Right ventricle myocardium superior (tissue), 1 donor: ENCODE results near the gene HLA-DRA. TPM values are rescaled to one million over a fixed set of nuclear protein-coding genes. Genes with fewer than 3 reads are reported as not detected.
"Not testable (repeated sequence)": the region's sequence is repeated elsewhere in the genome, so short reads cannot be mapped to it uniquely, and the experiment has no call there.

Source experiments
- ATAC-seq: fragments of 200-7000 bp; cut with Tn5 transposase; one replicate; pipeline ENCODE4 v1.9.1; 2020; ENCODE audit warnings: mild to moderate bottlenecking; ENCODE audit not compliant: poor library complexity
- DNase-seq: peaks from one replicate; pipeline ENCODE4 v3.0.0-alpha.2; 2020
- intact Hi-C: fragments of 100-400 bp; cut with DNase I; formaldehyde crosslinking; loops from one replicate; pipeline ENCODE4 v1.11.2; 2022
- total RNA-seq: library from RNA; stranded (reverse); fragmentation: NEBNext Ultra II Directional; extraction: Animal tissue kit (Norgen Biotek cat#: 25700); gene quantifications from one replicate; pipeline ENCODE4 v1.2.1, GENCODE V29; 2021
- donor health status: DM: no; HTN: yes; CAD: no; lungs with severe emphysema.

Gene HLA-DRA
- total RNA-seq, 1 donor from 2014 or later = 82.4 TPM

DNA sequence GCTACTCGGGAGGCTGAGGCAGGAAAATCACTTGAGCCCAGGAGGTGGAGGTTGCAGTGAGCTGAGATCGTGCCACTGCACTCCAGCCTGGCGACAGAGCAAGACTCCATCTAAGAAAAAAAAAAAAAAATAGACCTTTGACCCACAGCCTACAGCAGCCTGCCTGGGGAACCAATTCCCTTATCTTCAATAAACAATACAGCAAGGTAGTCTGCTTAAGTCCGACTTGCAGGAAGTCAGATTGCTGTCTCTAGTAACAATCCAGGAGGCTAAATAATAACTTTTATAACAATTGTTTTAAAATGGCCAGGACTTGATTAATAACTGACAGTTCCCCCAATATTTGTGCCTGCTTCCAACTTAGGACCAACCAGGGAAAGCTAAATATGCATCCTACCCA is 13.3 kb upstream of the HLA-DRA start:
- ATAC-seq = no peak
- no peak for DNase-seq
- intact Hi-C loops = no loop called here

DNA sequence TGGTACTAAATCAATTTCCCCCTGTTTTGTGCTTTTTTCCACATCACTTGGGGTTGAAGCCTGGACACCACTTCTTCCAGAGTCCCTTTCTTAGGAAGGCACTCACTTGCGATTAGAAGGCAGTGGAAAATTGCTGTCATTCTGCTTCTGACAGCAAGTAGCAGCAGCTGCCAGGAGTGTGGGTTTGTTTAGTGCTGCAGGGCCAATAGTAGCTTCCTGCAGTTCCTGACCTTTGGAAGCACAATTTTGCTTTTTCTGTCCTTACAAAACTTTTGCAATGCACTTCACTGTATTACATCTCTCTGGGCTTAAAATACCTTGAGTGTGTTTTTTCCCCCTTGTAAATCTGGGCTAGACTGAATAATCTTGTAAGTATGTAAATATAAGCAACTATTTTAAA is 12.5 kb upstream of the HLA-DRA start:
- no peak for ATAC-seq
- intact Hi-C loops = no loop called here

GRCh38 chr6:32427934-32428474 is 11.7 kb upstream of the HLA-DRA start:
- DNase-seq (no peak), ATAC-seq (no peak)
- intact Hi-C loops = no loop called here

More for the DNA sequence above, 12.5 kb upstream of the HLA-DRA start:
- no peak for DNase-seq

DNA sequence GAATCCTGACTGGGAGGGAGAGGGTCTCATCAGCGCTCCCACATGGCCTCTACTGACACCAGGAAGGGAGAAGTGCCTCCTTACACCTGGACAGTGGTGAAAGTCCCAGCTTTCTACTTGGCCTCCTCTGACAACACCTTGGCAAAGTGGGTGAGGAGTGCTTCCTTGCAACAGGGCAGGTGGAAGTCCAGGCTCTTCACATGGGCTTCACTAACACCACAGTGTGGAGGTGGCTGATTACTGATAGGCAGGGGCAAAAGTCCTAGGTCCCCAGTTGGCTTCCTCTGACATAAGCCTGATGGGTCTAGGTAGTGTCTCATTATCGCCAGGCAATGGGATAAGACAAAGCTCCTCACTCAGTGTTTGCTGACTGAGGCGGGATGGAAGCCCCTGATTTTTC is 9.5 kb upstream of the HLA-DRA start:
- intact Hi-C loops = loop anchor here (2.0 kb wide), 1 partner anchor 277 kb away; no protein-coding TSS in a partner anchor
- no peak for ATAC-seq

DNA sequence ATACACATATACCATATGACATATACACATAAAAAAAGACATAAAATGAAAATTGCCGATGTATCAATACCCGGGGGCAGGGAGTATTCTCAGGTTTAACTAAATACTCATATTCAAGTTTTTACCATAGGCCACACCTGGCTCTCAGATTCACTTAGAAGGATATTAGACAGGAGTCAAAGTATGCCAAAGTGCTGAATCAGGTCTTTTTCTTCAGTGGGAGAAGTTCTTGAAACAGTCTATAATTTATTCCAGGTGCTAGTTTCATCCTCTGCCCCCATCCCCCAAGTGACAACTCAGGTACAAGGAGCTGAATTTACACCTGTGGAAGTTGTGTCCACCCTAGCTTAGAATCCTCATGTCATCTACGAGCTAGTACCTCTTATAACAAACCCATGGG is 8.5 kb upstream of the HLA-DRA start:
- ATAC-seq = no peak
- no peak for DNase-seq
- intact Hi-C loops = loop anchor here (2.0 kb wide), 1 partner anchor 276 kb away; no protein-coding TSS in a partner anchor

More for the DNA sequence above, 9.5 kb upstream of the HLA-DRA start:
- no peak for DNase-seq

DNA sequence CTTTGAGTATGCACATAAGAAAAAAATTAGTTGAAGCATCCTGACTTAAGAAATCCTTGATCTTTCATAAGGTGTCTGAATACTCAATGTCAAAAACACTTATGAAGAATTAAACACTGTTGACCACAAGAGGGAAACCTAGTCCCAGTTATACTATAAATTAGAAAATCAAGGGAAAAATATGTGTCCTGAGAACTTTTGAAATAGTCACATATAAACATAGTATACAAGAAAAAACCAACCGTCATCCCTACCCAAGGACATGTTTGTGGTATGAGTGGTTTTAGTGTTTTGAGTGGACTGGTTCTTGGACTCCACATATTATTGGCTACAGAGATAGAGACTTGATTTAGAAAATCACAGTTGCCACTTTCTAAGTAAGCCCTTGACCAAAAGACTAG is 7.6 kb upstream of the HLA-DRA start:
- ATAC-seq (no peak), DNase-seq (no peak)
- intact Hi-C loops = no loop called here

DNA sequence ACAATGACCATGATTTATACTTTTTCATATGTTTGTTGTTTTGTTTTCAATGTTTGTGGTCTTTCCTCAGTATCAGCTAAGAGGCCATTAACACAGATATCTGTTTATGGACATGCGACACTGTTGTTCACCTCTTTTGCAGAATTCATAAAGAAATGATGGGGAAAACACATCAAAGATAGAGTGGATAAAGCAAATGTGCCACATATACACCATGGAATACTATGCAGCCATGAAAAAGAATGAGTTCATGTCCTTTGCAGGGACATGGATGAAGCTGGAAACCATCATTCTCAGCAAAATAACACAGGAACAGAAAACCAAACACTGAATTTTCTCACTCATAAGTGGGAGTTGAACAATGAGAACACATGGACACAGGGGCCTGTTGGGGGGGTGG is 5.7 kb upstream of the HLA-DRA start:
- intact Hi-C loops, ATAC-seq, DNase-seq: not testable (repeated sequence)

GRCh38 chr6:32436186-32436585 is 3.5 kb upstream of the HLA-DRA start:
- intact Hi-C loops = no loop called here
- DNase-seq (no peak), ATAC-seq (no peak)

DNA sequence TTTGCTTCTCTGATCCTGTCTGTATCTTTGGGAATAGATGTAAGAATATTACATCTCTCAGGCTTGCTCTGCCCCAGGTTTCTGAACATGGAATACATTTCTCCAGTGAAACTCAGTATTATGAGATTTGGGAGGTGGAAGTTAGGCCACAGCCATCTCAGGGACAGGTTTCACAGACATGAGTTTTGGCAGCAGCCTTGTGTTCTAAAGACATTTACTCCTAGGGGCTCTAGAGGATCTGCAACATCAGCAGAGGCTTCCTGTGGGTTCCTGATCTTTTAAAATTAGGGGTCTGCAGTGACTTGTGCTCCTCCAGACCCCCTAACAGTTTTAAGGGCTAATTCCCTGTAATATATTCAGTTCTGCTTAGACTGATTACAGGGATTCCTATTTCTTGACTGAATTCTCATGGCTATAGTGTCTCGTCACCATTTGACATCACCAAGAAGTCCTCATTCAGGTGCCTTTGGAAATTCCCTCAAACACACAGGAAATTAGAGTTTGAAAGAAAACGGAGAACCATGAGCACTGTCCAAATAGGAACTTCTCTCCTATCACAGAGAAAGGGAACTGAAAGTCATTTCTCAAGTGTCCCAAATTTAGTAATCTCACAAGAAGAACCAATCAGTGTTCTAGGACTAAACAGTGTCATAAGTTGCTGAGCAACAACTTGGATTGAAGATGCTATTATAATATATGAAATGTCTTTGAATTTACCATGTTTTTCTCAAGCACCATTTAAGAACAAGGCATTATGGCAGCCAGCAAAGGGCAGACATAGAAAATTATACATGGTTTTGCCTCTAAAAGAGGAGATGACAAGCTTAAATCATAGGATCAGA is 2.5 kb upstream of the HLA-DRA start:
- ATAC-seq (peak; percentile 53), DNase-seq (no peak)
- intact Hi-C loops = no loop called here

DNA sequence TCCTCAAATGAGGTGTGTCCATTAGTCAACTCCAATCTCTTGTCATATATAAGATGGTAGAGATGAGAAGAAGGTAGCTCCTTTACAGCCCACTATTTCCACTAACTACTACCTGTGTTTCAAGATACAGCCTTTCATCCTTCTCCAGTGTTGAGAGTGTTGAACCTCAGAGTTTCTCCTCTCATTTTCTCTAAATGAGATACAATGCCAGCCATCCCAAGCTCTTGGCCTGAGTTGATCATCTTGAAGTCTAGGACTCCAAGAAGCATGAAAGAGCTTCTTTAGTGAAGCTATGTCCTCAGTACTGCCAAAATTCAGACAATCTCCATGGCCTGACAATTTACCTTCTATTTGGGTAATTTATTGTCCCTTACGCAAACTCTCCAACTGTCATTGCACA is 548 bp upstream of the HLA-DRA start:
- DNase-seq = no peak
- intact Hi-C loops = no loop called here
- ATAC-seq = no peak

DNA sequence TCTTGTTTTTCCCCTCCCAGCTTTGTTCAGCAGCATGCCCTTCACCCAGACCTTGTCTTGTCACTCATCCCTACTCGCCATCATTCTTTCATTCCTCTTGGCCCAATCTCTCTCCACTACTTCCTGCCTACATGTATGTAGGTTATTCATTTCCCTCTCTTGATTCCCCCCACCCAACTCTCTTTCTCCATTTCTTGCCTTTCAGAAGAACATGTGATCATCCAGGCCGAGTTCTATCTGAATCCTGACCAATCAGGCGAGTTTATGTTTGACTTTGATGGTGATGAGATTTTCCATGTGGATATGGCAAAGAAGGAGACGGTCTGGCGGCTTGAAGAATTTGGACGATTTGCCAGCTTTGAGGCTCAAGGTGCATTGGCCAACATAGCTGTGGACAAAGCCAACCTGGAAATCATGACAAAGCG is 2.6 kb downstream of the HLA-DRA start:
- intact Hi-C loops = no loop called here
- no peak for DNase-seq
- ATAC-seq = no peak

GRCh38 chr6:32442977-32443552 is 3.4 kb downstream of the HLA-DRA start:
- intact Hi-C loops = no loop called here
- DNase-seq (no peak), ATAC-seq (no peak)

DNA sequence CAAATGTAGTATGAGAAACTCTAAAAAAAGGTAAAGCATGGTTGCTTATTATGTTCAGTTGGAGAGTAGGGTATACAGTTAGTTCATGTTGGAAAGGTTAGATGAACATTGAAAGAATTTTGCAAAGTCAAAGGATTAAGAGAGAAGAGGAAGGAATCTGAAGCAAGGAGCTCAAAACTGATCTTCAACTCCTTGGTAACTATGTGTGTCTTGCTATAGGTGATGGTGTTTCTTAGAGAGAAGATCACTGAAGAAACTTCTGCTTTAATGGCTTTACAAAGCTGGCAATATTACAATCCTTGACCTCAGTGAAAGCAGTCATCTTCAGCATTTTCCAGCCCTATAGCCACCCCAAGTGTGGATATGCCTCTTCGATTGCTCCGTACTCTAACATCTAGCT is 4.7 kb downstream of the HLA-DRA start:
- no peak for ATAC-seq
- intact Hi-C loops = no loop called here

DNA sequence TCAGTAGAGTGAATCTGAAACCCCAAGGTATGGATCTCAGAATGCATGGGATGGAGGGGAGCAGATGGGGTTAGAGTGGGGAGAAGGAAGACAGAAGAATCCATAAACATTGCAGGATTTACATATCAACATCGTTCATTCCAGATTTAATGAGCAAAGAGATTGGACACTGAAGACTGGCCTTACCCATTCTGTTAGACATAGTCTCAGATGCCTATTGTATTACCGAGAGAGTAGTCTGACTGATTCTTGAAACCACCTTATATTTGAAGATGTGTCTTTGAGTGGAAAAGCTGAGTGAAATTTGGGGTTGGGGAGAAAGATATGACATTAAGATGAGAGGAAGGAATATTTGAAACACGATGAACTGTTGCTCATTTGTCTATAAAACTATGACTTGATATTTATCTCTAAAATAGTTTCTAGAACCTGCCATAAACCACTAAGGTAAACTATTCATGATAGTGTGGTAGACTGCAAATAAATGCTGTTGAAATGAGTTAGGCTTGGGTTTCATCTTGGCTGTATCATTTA is 5.7 kb downstream of the HLA-DRA start:
- DNase-seq = no peak
- no peak for ATAC-seq
- intact Hi-C loops = no loop called here

More for the DNA sequence above, 4.7 kb downstream of the HLA-DRA start:
- no peak for DNase-seq

DNA sequence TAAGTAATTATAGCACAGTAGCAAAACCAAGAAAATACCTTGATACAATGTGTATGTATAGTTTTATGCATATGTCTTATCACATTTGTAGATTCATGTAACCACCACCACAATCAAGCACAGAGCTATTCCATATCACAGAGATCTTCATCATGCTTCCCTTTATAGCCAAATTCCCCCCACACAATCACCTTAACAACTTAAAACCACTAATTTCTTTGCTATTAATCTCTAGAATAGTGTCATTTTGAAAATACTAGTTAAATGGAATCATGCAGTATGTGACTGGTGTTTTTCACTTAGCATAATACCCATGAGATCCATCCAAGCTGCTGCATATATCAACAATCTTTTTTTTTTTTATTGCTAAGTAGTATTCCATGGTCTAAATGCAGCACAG is 8.2 kb downstream of the HLA-DRA start:
- intact Hi-C loops = no loop called here
- no peak for ATAC-seq
- DNase-seq = no peak

- intact Hi-C loops = no loop called here
- ATAC-seq = no peak
- no peak for DNase-seq
Observed at GRCh38 chr6:32449088-32449736, 9.5 kb downstream of the HLA-DRA start.

GRCh38 chr6:32457054-32457453 is 17.4 kb downstream of the HLA-DRA start:
- DNase-seq (no peak), ATAC-seq (no peak)
- intact Hi-C loops = no loop called here

DNA sequence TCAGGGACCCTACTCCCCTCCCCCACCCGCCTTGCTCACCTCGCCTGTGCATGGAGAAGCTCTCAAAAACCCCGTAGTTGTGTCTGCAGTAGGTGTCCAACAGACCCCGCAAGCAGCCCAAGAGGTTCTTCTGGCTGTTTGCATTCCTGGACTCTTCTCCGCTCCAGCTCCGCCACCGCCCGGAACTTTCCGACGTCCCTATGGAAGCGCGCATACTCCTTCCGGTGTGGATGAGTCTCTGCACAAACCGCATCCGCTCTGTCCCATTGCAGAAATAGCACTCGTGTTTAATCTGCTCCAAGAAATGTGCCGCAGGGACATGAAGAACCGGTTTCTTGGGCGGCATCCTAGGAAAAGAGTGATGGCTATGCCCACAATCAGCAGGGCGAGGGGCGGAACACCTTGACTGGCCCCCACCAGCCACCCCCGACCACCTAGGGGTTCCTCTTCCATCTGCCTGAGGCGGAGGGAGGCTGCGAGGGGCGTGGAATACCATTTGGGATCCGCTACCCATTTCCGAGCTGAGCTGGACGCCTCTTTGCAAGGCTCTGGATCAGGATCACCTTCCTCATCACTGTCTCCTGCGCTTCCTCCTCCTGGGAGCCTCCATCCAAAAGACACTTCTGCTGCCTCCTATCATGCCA is 20.2 kb downstream of the HLA-DRA start:
- ATAC-seq (no peak), DNase-seq (no peak)
- intact Hi-C loops = no loop called here

DNA sequence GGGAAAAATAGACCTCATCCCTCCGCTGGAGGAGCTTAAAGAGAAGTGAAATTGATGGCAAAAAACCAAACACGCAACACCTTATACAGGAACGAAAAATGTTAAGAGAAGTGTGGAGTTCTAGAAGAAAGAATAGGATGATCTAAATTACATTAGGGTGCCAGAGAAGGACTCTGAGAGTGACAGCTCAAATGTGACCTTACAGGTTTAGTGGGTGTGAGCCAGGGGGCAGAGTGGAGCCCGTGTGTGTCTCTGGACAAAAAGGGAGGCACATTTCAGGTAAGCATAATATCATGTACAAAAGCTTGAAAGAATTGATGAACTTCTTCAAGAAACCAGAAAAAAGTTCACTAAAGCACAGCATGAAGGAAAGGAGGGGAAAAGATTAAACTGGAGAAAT is 20.8 kb downstream of the HLA-DRA start:
- DNase-seq = no peak
- intact Hi-C loops = no loop called here
- ATAC-seq = no peak
